Neural cell (in vitro differentiated cells): Measurements from ENCODE around the gene CCDC174.

Source experiments
- CTCF ChIP-seq: fragments of 450-650 bp; IDR thresholded peaks from 2 replicates; pipeline ENCODE4 v1.5.1; 2014; ENCODE audit warnings: antibody characterized with exemption, mild to moderate bottlenecking, moderate library complexity; ENCODE audit not compliant: poor library complexity, severe bottlenecking
- EP300 ChIP-seq: fragments of 450-650 bp; conservative IDR thresholded peaks from 2 replicates; pipeline ENCODE4 v1.6.1; 2014; ENCODE audit warnings: antibody characterized with exemption, mild to moderate bottlenecking, moderate library complexity; ENCODE audit not compliant: poor library complexity, severe bottlenecking
- EZH2 ChIP-seq: fragments of 200-600, 300-800 bp; shearing (Covaris generic), sonication (generic); IDR thresholded peaks from 2 replicates; pipeline ENCODE4 v1.6.1; 2014; ENCODE audit warnings: antibody characterized with exemption, low read length, borderline replicate concordance, mild to moderate bottlenecking; ENCODE audit not compliant: insufficient read depth, poor library complexity, severe bottlenecking
- MXI1 ChIP-seq: fragments of 450-650 bp; conservative IDR thresholded peaks from 2 replicates; pipeline ENCODE4 v1.6.1; 2014; ENCODE audit warnings: antibody characterized with exemption, mild to moderate bottlenecking; ENCODE audit not compliant: poor library complexity, severe bottlenecking
- POLR2AphosphoS5 ChIP-seq: IDR thresholded peaks from 2 replicates; pipeline ENCODE4 v1.6.1; 2012
- RAD21 ChIP-seq: fragments of 450-650 bp; conservative IDR thresholded peaks from 2 replicates; pipeline ENCODE4 v1.6.1; 2014; ENCODE audit warnings: antibody characterized with exemption, mild to moderate bottlenecking, moderate library complexity
- REST ChIP-seq: IDR thresholded peaks from 2 replicates; pipeline ENCODE4 v1.6.1; 2012; ENCODE audit warnings: borderline replicate concordance
- TAF1 ChIP-seq: IDR thresholded peaks from 2 replicates; pipeline ENCODE4 v1.6.1; 2012; ENCODE audit warnings: low read depth

GRCh38 chr3:14616606-14617507, 34.7 kb upstream of the CCDC174 start:
- no peak for TF ChIP-seq POLR2AphosphoS5
- TF ChIP-seq CTCF, result no peak
- TF ChIP-seq RAD21, result no peak
- no peak for TF ChIP-seq TAF1
- TF ChIP-seq EP300, result no peak
- TF ChIP-seq REST, result no peak
- TF ChIP-seq EZH2, result no peak
- no peak for TF ChIP-seq MXI1
